ENCODE measurements around the gene TRPV6.
A peak's percentile ranks its signal among the peaks of the same experiment; 100 is the strongest.

Gene TRPV6

DNA sequence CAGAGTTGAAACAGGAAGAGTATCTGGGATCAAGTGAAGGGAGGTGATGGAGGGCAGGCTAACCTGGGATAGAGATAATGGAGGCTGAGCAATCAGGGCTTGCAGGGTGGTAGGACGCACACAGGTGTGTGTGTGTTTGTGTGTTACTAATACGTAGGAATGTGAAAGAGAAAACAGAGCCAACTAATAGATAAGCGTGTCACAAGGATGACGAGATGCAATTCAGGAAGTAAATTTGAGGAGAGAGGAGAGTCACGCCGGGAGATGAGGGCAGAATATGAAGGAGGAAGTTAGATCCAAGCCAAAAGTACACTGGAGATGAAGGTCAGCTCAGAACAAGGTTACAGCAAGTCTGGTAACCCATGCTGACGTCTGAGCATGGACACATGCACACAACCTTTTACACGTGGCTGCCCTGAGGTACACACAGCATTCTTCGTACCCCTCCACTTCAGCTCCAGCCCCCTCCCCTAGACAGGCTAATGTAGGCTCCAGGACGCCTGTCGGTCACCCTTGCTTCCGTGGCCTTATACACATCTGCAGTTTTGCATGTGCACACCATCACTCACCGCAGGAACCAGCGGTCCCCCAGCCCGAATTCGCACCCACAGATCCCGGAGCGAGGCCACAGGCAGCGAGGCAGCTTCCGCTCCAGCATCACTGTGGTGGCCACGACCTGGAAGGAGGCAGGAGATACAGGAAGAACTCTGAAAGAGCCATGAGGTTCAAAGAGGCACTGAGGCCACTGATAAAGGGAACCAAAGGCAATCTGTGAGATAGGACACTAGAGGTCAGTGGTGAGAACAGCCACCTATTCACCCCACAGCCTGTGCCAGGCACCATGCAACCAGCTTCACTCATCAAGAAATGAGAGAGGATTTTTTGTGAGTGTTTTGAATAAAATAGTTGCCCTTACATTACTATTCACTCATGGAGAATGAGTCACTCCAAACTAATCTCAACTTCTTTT, 23.7 kb upstream of the TRPV6 start:
- no peak overlapping the region for H3K4me3 ChIP-seq (ENCODE audit: low read depth, low read length)
- TF ChIP-seq, protein P1, sequence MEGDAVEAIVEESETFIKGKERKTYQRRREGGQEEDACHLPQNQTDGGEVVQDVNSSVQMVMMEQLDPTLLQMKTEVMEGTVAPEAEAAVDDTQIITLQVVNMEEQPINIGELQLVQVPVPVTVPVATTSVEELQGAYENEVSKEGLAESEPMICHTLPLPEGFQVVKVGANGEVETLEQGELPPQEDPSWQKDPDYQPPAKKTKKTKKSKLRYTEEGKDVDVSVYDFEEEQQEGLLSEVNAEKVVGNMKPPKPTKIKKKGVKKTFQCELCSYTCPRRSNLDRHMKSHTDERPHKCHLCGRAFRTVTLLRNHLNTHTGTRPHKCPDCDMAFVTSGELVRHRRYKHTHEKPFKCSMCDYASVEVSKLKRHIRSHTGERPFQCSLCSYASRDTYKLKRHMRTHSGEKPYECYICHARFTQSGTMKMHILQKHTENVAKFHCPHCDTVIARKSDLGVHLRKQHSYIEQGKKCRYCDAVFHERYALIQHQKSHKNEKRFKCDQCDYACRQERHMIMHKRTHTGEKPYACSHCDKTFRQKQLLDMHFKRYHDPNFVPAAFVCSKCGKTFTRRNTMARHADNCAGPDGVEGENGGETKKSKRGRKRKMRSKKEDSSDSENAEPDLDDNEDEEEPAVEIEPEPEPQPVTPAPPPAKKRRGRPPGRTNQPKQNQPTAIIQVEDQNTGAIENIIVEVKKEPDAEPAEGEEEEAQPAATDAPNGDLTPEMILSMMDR (IDR thresholded peaks at IDR 0.05; ENCODE audit: control insufficient read depth, extremely low read depth, insufficient read depth): peak; percentile 76
- DNase-seq (ENCODE audit: low read depth): no peak

DNA sequence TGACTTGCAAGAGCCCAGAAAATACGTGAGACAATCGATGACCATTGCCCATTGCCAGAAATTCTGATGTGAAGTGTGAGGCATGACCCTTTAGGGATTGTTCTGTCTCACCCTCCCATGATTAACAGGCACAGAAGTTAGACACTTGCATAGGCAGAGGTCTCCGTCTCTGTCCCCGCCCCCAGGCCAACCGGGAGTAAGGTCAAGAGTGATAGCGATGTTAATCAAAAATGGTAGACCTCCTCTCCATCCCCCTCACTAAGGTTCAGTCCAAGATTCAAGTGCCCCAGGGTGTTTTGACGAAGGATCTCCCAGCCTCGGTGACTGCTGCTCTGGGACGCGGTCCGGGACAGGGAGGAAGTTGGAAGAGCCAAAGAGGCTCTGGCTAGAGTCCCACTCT, 22.7 kb upstream of the TRPV6 start:
- H3K4me3 ChIP-seq (ENCODE audit: low read depth, low read length): no peak overlapping the region
- TF ChIP-seq, protein P1 (IDR thresholded peaks at IDR 0.05; ENCODE audit: control insufficient read depth, extremely low read depth, insufficient read depth): no peak
- no peak for DNase-seq (ENCODE audit: low read depth)

DNA sequence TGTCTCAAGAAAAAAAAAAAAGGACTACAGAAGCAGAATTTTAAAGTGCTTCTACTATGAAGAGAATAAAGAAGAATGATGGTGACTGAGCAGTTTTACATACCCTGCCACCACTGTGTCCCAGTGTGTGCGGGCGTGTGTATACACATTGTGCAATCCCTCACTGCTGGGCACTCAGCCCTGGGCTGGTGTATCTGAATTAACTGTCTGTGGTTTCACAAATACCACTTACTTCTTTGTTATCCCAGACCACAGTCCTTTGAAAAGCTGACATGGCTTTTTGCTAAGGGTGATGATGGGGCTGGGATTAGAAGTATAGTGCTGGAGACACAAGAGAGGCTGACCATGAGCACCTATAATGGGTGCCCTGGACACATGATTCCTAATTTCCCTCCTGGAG, 21.1 kb upstream of the TRPV6 start:
- no peak for DNase-seq (ENCODE audit: low read depth)
- H3K4me3 ChIP-seq (ENCODE audit: low read depth, low read length): no peak overlapping the region
- TF ChIP-seq, protein P1 (IDR thresholded peaks at IDR 0.05; ENCODE audit: control insufficient read depth, extremely low read depth, insufficient read depth): no peak

DNA sequence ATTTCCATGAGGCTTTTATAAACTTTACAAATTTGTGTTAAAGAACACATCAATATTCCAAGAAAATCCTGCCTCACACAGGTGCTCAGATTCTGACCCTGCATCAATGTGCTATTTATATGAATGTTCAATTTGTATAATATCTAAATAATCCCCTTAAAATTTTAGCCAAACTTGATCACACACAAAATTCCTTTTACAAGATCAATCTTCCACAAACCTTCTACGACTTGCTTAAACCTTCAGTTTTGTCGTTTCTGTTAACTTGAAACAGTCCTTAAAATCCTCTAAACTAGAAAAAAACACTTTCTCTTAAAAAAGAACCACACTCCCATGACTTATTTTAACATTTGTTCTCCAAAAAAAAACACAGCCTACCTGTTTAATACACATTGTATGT, 20.2 kb upstream of the TRPV6 start:
- TF ChIP-seq, protein P1 (IDR thresholded peaks at IDR 0.05; ENCODE audit: control insufficient read depth, extremely low read depth, insufficient read depth): no peak
- DNase-seq (ENCODE audit: low read depth): no peak
- H3K4me3 ChIP-seq (ENCODE audit: low read depth, low read length): no peak overlapping the region

DNA sequence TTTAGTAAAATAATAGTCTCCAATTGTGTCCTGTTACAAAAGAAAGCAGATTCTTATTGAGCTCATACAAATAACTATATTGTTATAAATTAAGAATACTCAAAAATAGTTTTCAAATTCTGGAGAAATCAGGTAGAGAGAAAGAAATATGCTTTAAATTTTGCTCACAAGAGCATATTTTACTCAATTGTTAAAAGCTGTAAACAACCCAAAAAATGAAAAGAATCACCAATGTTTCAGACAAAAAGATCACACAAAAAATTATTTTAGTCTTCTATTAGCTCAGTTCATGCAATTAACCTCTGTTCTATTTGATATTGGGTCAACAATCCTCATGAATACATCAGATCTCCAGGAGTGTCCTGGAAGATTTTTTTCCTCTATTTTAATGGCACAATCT, 18.6 kb upstream of the TRPV6 start:
- DNase-seq (ENCODE audit: low read depth): no peak
- TF ChIP-seq, protein P1 (IDR thresholded peaks at IDR 0.05; ENCODE audit: control insufficient read depth, extremely low read depth, insufficient read depth): no peak
- no peak overlapping the region for H3K4me3 ChIP-seq (ENCODE audit: low read depth, low read length)

DNA sequence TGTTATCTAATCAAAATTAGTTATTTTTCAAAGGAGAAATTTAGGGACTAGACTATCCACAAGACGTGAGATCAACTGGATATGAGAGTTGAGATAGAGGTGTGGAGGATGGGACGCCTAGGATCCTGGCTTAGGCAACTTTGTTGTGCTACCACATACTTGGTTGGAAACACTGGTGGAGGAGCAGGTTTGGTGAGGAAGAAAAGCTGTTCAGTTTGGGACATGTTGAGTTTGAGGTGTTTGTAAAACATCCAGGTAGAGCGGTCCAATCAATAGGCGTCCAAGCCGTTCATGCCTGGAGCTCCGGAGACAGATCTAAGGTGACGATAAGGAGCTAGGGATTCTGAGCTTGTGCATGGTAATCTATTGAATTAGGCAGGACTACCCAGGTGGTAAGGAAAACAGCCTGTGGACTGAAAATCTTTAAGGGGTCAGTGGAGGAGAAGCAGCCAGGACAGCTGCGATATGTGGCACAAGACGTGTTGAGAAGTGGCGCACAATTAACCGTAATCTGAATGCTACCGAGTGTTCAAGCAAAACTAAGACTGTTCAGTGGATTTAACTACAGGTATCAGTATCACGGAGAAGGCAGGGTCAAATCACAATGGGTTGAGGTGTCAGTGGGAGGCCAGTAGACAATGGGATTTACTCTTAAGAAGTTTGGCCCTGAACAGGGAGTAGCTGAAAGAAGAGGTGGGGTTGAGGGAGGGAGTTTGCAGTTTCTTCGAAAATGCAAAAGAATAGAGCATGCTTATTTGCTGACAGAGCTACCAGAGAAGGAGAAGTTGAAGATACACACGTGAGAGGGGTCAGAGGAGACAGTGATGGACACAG, 16.1 kb upstream of the TRPV6 start:
- H3K4me3 ChIP-seq (ENCODE audit: low read depth, low read length): no peak overlapping the region
- TF ChIP-seq, protein P1 (IDR thresholded peaks at IDR 0.05; ENCODE audit: control insufficient read depth, extremely low read depth, insufficient read depth): no peak
- no peak for DNase-seq (ENCODE audit: low read depth)

Data from LNCaP clone FGC (cell line).